GM12878 (cell line): ENCODE data around the gene NEDD8.

Source experiments
- ATF7 ChIP-seq: fragments of 450-650 bp; IDR thresholded peaks from 2 replicates; pipeline ENCODE4 v1.6.1; 2016; ENCODE audit warnings: low read depth, mild to moderate bottlenecking
- CTCF ChIP-seq, 3 experiments: IDR thresholded peaks in 2 of 3; conservative IDR thresholded peaks in 1 of 3; 2 replicates each; pipeline ENCODE4 v1.5.1; 2011; ENCODE audit warnings: low read depth in 3 of 3, low read length in 3 of 3, mild to moderate bottlenecking in 3 of 3, control low read depth in 2 of 3, moderate library complexity in 2 of 3, inconsistent platforms in 1 of 3, mixed read lengths in 1 of 3; ENCODE audit not compliant: control insufficient read depth in 2 of 3, insufficient read depth in 1 of 3; ENCODE audit errors: extremely low read depth in 1 of 3

- no peak for TF ChIP-seq ATF7
- TF ChIP-seq CTCF (IDR thresholded peaks at IDR 0.05 in 2 of 3, conservative IDR thresholded peaks at IDR 0.05 in 1 of 3; ENCODE audit: control insufficient read depth in 2 of 3, extremely low read depth in 1 of 3, insufficient read depth in 1 of 3, low read depth in 3 of 3, low read length in 3 of 3), result no peak
These were observed 20.9 kb downstream of the NEDD8 start for GRCh38 chr14:24211311-24211710.
